Trophoblast cell (in vitro differentiated cells and primary cell): ENCODE data around the gene ERMN.

Source experiments
- DNase-seq, 2 donors: peaks; one replicate each; pipeline ENCODE4 v3.0.0-alpha.2; 2016
- H2AFZ ChIP-seq: 2 replicates; pipeline ENCODE4 v1.6.1; 2013; ENCODE audit warnings: low read length, moderate library complexity, mild to moderate bottlenecking; ENCODE audit not compliant: insufficient read depth, poor library complexity
- H2AK5ac ChIP-seq: 2 replicates; pipeline ENCODE4 v1.6.1; 2013; ENCODE audit warnings: mild to moderate bottlenecking, low read length
- H2BK120ac ChIP-seq: 2 replicates; pipeline ENCODE4 v1.6.1; 2013; ENCODE audit warnings: low read length, mild to moderate bottlenecking, moderate library complexity; ENCODE audit not compliant: insufficient read depth, poor library complexity
- H2BK12ac ChIP-seq: 2 replicates; pipeline ENCODE4 v1.6.1; 2013; ENCODE audit warnings: mild to moderate bottlenecking, low read length, moderate library complexity
- H2BK5ac ChIP-seq: 2 replicates; pipeline ENCODE4 v1.6.1; 2013; ENCODE audit warnings: low read length, low read depth, moderate library complexity, mild to moderate bottlenecking; ENCODE audit not compliant: poor library complexity
- H3K14ac ChIP-seq: 2 replicates; pipeline ENCODE4 v1.6.1; 2013; ENCODE audit warnings: mild to moderate bottlenecking, low read length
- H3K18ac ChIP-seq: 2 replicates; pipeline ENCODE4 v1.6.1; 2013; ENCODE audit warnings: mild to moderate bottlenecking, low read length
- H3K23ac ChIP-seq: 2 replicates; pipeline ENCODE4 v1.6.1; 2013; ENCODE audit warnings: low read length
- H3K27ac ChIP-seq: 2 replicates; pipeline ENCODE4 v1.5.1; 2013; ENCODE audit warnings: low read depth, mild to moderate bottlenecking, inconsistent platforms, low read length, moderate library complexity
- H3K27me3 ChIP-seq: 2 replicates; pipeline ENCODE4 v1.6.1; 2013; ENCODE audit warnings: inconsistent platforms, mild to moderate bottlenecking, low read length, moderate library complexity; ENCODE audit not compliant: insufficient read depth
- H3K36me3 ChIP-seq, 2 experiments: 1 replicate in 1 of 2; 2 replicates in 1 of 2; pipeline ENCODE4 v1.6.1; 2013; ENCODE audit warnings: low read length in 2 of 2, mild to moderate bottlenecking in 2 of 2, moderate library complexity in 1 of 2; ENCODE audit not compliant: insufficient read depth in 2 of 2, control insufficient read depth in 1 of 2
- H3K4ac ChIP-seq: 2 replicates; pipeline ENCODE4 v1.6.1; 2013; ENCODE audit warnings: low read depth, mild to moderate bottlenecking, low read length, moderate library complexity
- H3K4me1 ChIP-seq, 2 experiments: 1 replicate in 1 of 2; 2 replicates in 1 of 2; pipeline ENCODE4 v1.6.1; 2013; ENCODE audit warnings: low read length in 2 of 2, mild to moderate bottlenecking in 2 of 2, moderate library complexity in 1 of 2; ENCODE audit not compliant: insufficient read depth in 2 of 2, control insufficient read depth in 1 of 2
- H3K4me2 ChIP-seq: 2 replicates; pipeline ENCODE4 v1.6.1; 2013; ENCODE audit warnings: inconsistent platforms, mild to moderate bottlenecking, low read length, moderate library complexity
- H3K4me3 ChIP-seq: 2 replicates; pipeline ENCODE4 v1.5.1; 2013; ENCODE audit warnings: mild to moderate bottlenecking, low read depth, low read length, inconsistent platforms
- H3K79me1 ChIP-seq: one replicate; pipeline ENCODE4 v1.6.1; 2013; ENCODE audit warnings: low read length
- H3K79me2 ChIP-seq: 2 replicates; pipeline ENCODE4 v1.6.1; 2013; ENCODE audit warnings: low read length, mild to moderate bottlenecking; ENCODE audit not compliant: control insufficient read depth, insufficient read depth, poor library complexity
- H3K9ac ChIP-seq: 2 replicates; pipeline ENCODE4 v1.6.1; 2013; ENCODE audit warnings: mild to moderate bottlenecking, low read length
- H3K9me3 ChIP-seq: 2 replicates; pipeline ENCODE4 v1.6.1; 2013; ENCODE audit warnings: low read depth, mild to moderate bottlenecking, control low read depth, inconsistent platforms, low read length; ENCODE audit not compliant: insufficient read depth
- H4K12ac ChIP-seq: 2 replicates; pipeline ENCODE4 v1.6.1; 2013; ENCODE audit warnings: low read depth, mild to moderate bottlenecking, low read length, moderate library complexity
- H4K8ac ChIP-seq: 2 replicates; pipeline ENCODE4 v1.6.1; 2013; ENCODE audit warnings: low read depth, mild to moderate bottlenecking, low read length, moderate library complexity
- H4K91ac ChIP-seq: one replicate; pipeline ENCODE4 v1.6.1; 2013; ENCODE audit warnings: low read depth, mild to moderate bottlenecking, low read length, moderate library complexity
- WGBS: extraction: QIAGEN DNeasy Blood & Tissue Kit; methylation state at CpG from one replicate; pipeline ENCODE4 v1.1.7; 2013; ENCODE audit warnings: missing lambda C conversion rate; ENCODE audit not compliant: insufficient read length, insufficient coverage; ENCODE audit errors: extremely low coverage; 5-methylcytosine and 5-hydroxymethylcytosine counted together

Gene ERMN

GRCh38 chr2:157311706-157312105 lies 13.9 kb downstream of the ERMN start:
- Histone ChIP-seq H3K23ac (no peak overlapping the region), H2BK12ac (no peak overlapping the region), H2BK120ac (no peak overlapping the region), H2AK5ac (no peak overlapping the region), H3K14ac (no peak overlapping the region), H2BK5ac (no peak overlapping the region), H3K79me1 (no peaks in the 10 kb centered on the region), H3K27ac (no peak overlapping the region), H3K9me3 (no peaks in the 10 kb centered on the region), H3K4me1 (no peaks in the 10 kb centered on the region), H4K12ac (no peak overlapping the region), H4K8ac (no peak overlapping the region), H4K91ac (no peak overlapping the region), H3K27me3 (no peaks in the 10 kb centered on the region), H3K4me3 (no peak overlapping the region), H3K9ac (no peak overlapping the region), H3K4me2 (no peak overlapping the region), H3K79me2 (no peaks in the 10 kb centered on the region), H3K36me3 (no peaks in the 10 kb centered on the region), H3K18ac (no peak overlapping the region), H3K4ac (no peak overlapping the region), H2AFZ (no peak overlapping the region)
- no CpG with 5 or more reads among the region's 1 CpG for WGBS
- DNase-seq, result no peak

- DNase-seq, result no peak
- no peak overlapping the region for H2BK12ac ChIP-seq
- no CpG with 5 or more reads among the region's 2 CpGs for WGBS
Measured at GRCh38 chr2:157309878-157310277, 15.7 kb downstream of the ERMN start.

DNA sequence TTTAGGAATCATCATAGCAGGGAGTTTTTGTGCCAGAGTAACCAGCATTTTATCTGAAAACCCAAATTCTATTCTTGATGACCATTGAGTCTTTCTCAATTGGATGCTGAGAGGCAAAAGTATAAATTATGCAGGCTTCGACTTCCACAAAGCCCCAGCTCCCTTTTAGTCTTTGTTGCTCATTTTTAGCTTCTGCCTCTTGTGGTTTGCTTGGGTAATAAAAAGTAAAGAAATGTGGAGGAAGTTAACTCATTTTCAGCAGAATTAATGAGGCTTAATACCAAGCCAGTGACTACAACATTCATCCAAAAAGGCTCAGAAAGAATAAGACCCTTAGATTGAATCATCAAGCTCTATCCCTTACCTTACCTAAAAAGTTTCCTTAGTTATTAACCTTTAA lies 18.6 kb downstream of the ERMN start:
- no peaks in the 10 kb centered on the region for H3K79me2 ChIP-seq
- no peak overlapping the region for H2AK5ac ChIP-seq
- H2BK5ac ChIP-seq, result no peak overlapping the region
- H3K27ac ChIP-seq, result no peak overlapping the region
- H3K4me2 ChIP-seq, result no peak overlapping the region
- H4K8ac ChIP-seq, result no peak overlapping the region
- no peak overlapping the region for H4K91ac ChIP-seq
- no peak overlapping the region for H3K9ac ChIP-seq
- H3K36me3 ChIP-seq, result no peaks in the 10 kb centered on the region
- no peak overlapping the region for H3K18ac ChIP-seq
- no peak overlapping the region for H3K4ac ChIP-seq
- no peak overlapping the region for H3K23ac ChIP-seq
- DNase-seq, result no peak
- no peak overlapping the region for H2BK120ac ChIP-seq
- H3K4me3 ChIP-seq, result no peak overlapping the region
- no peaks in the 10 kb centered on the region for H3K4me1 ChIP-seq
- H3K79me1 ChIP-seq, result no peaks in the 10 kb centered on the region
- no peak overlapping the region for H4K12ac ChIP-seq
- H2BK12ac ChIP-seq, result no peak overlapping the region
- WGBS, result no CpG with 5 or more reads among the region's 1 CpG
- H2AFZ ChIP-seq, result no peak overlapping the region
- no peak overlapping the region for H3K14ac ChIP-seq
- no peaks in the 10 kb centered on the region for H3K9me3 ChIP-seq
- H3K27me3 ChIP-seq, result no peaks in the 10 kb centered on the region

More at GRCh38 chr2:157309878-157310277, 15.7 kb downstream of the ERMN start:
- Histone ChIP-seq H3K9ac (no peak overlapping the region), H4K91ac (no peak overlapping the region), H3K4me1 (no peaks in the 10 kb centered on the region), H3K23ac (no peak overlapping the region), H3K4me2 (no peak overlapping the region), H3K79me2 (no peaks in the 10 kb centered on the region), H4K8ac (no peak overlapping the region), H2AFZ (no peak overlapping the region), H3K79me1 (no peaks in the 10 kb centered on the region), H2BK5ac (no peak overlapping the region), H3K27ac (no peak overlapping the region), H2AK5ac (no peak overlapping the region), H3K18ac (no peak overlapping the region), H3K9me3 (no peaks in the 10 kb centered on the region), H3K27me3 (no peaks in the 10 kb centered on the region), H3K14ac (no peak overlapping the region), H3K36me3 (no peaks in the 10 kb centered on the region), H3K4ac (no peak overlapping the region), H3K4me3 (no peak overlapping the region), H4K12ac (no peak overlapping the region), H2BK120ac (no peak overlapping the region)

- Histone ChIP-seq H3K36me3 (no peaks in the 10 kb centered on the region), H4K12ac (no peak overlapping the region), H3K4me1 (no peaks in the 10 kb centered on the region), H3K27me3 (no peaks in the 10 kb centered on the region), H4K91ac (no peak overlapping the region), H2BK5ac (no peak overlapping the region), H3K79me2 (no peaks in the 10 kb centered on the region), H2BK120ac (no peak overlapping the region), H3K18ac (no peak overlapping the region), H2AK5ac (no peak overlapping the region), H3K79me1 (no peaks in the 10 kb centered on the region), H3K9ac (no peak overlapping the region), H3K4me3 (no peak overlapping the region), H3K4ac (no peak overlapping the region), H3K27ac (no peak overlapping the region), H3K4me2 (no peak overlapping the region), H4K8ac (no peak overlapping the region), H2BK12ac (no peak overlapping the region), H2AFZ (no peak overlapping the region), H3K14ac (no peak overlapping the region), H3K23ac (no peak overlapping the region), H3K9me3 (no peaks in the 10 kb centered on the region)
- no CpG with 5 or more reads among the region's 4 CpGs for WGBS
- DNase-seq, result peak; percentile 28 to 77
Measured at GRCh38 chr2:157305723-157306110, 19.9 kb downstream of the ERMN start.
